ENCODE results near the gene DCAF12. TPM values are rescaled to one million over a fixed set of nuclear protein-coding genes. Genes with fewer than 3 reads are reported as not detected.

The DCAF12 gene
- total RNA-seq, 4 donors from 2014 or later: 24.1 to 33.5 (median 31.0) TPM

GRCh38 chr9:34124926-34125325 lies 1.6 kb downstream of the DCAF12 start:
- TF ChIP-seq CTCF (IDR thresholded peaks at IDR 0.05; ENCODE audit: low read depth): no peak

- TF ChIP-seq CTCF (IDR thresholded peaks at IDR 0.05; ENCODE audit: low read depth): no peak
These were observed 2.4 kb downstream of the DCAF12 start for GRCh38 chr9:34124099-34124498.

DNA sequence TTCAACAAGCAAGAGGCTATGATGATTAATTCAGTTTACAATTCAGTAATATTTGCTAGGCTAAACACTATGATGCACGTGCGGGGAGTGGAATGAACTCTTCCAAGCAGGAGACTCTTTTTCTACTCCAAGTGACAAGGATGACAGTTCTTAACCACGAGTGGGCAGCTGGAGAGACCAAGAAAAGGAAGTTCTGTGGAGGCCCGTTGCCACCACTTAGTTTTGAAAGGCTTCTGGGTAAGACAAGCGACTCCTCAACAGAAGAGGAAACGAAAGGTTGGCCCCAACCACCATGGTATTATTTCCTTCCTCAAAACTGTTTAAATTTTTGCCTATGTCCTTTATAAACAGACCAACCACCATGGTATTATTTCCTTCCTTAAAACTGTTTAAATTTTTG lies 2.8 kb downstream of the DCAF12 start:
- no peak for TF ChIP-seq CTCF (IDR thresholded peaks at IDR 0.05; ENCODE audit: low read depth)

DNA sequence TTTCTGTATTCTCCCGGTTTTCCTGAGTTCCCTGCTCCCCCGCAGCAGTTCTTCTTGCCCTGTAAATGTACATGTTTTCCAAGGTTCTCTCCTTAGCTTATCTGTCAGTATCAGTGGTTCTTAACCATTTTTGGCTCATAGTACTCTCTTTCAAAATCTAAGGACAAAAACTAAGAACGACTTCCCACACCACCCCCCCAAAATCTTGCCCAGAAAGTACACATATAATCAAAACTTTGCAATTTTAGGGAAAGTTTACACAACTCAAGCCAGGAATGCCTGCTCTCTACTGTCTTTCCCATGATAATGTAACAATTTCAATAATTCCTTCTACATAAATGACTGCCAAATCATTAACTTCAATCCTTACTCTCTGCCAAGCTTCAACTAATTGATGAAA lies 4.5 kb downstream of the DCAF12 start:
- no peak for TF ChIP-seq CTCF (IDR thresholded peaks at IDR 0.05; ENCODE audit: low read depth)

DNA sequence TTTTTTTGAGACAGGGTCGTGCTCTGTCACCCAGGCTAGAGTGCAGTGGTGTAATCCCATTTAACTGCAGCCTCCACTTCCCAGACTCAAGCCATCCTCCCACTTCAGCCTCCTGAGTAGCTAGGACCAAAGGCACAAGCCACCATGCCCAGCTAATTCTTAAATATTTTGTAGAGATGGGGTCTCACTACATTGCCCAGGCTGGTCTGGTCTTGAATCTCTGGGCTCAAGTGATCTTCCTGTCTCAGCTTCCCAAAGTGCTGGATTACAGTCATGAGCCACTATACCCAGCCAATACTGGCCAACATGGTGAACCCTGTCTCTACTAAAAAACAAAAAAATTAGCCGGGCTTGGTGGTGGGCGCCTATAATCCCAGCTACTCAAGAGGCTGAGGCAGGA lies 6.8 kb downstream of the DCAF12 start:
- no peak for TF ChIP-seq CTCF (IDR thresholded peaks at IDR 0.05; ENCODE audit: low read depth)

- no peak for TF ChIP-seq CTCF (IDR thresholded peaks at IDR 0.05; ENCODE audit: low read depth)
These were observed 12.1 kb downstream of the DCAF12 start for GRCh38 chr9:34114436-34114835.

- no peak for TF ChIP-seq CTCF (IDR thresholded peaks at IDR 0.05; ENCODE audit: low read depth)
These were observed 20.4 kb downstream of the DCAF12 start for GRCh38 chr9:34106110-34106509.
